DMS79 treated with DMSO at 0.1 percent for 48 hours (cell line): ENCODE data around the gene SRPK2.

Source experiments
- DNase-seq: peaks from one replicate; lab custom pipeline; 2025; lab: John Stamatoyannopoulos, UW

Gene SRPK2

DNA sequence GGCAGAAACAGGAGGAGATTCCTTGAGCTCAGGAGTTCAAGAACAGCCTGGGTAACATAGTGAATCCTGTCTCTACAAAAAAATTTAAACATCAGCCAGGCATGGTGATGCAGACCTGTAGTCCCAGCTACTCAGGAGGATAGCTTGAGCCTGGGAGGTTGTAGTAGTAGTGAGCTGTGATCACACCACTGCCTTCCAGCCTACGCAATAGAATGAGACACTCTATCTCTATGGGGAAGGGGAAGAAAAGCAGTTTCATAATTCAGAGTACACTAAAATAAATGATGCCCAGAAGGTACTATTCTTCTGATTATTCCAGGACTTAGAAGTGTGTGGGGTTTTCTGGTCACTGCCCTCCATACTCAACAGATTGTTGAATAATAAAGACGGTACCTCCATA is 197.4 kb downstream of the SRPK2 start:
- no peak for DNase-seq

DNA sequence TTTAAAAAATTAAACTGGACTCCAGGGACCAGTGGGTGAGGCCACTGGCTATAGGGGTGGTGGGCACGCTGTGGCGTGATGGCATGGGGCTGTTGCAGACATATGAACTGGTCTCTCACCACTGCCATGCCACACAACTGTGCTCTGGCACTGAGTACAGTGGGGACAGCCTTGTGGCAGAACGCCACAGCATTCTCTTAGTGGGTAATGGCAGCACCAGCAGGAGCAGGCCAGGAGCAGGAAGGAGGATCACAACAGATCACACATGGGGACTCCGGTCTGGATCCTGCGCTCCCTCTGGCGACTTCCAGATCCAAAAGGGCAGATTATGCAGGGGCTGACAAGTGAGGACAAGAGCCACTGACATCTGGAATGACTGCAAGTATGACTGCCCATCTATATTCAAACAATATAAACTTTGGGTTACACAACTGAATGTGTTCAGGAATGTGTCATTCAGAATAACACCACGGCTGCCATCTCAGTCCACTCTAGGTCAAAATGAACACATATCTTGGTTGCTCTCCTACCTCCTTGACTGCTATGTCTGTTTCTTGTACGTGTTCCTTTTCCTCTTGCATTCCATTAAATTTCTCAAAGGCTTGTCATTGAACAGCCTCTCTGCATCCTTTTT is 198.7 kb downstream of the SRPK2 start:
- DNase-seq: no peak

DNA sequence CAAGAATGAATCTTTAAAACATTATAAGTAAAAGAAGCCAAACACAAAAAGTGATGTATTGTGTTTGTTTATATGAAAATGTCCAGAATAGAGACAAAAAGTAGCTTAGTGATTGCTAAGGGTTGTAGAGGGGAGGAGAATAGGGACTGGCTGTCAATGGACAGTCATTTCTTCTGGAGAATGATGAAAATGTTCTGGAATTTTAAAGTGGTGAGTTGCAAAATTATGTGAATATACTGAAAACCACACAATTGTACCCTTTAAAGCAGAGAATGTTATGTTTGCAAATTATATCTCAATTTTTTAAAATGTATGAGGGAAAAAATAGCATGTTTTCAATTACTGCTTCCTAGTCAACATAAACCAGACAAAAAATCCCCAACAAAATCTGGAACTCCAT is 200.5 kb downstream of the SRPK2 start:
- DNase-seq: no peak

DNA sequence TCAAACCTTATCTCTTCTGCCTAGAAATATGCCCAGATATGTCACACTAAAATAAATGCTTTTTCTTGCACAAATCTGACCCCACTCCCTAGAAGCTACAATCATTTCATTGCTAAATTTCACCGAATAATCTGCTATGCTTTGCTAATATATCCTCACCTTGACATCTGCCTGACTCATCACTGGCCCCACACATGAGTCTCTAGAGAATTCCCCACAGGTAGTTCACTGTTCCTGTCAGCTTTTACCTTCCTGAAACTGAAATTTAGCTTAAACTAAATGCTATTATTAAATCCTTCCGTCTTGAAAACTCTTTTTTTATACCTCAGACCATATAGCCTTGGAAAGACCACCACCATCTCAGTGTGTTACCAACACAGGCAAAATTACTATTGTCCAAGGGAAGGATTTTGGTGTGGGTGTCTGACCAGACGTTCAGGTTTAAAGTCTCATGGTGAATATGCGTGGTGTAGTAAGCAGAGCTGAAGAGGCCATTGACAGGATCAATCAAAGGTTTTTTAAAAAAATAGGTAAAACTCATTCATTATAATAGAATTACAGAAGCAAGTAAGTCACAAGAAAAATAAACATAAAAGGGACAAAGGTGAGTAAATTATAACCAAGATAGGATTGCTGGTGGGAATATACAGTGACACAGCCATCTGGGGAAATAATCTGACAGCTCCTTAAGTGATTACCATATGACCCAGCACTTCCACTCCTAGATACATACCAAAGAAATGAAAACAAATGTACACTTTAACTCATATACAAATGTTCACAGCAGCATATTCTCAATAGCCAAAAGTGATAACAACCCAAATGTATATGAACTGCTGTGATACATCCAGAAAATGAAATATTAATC is 201.2 kb downstream of the SRPK2 start:
- no peak for DNase-seq

DNA sequence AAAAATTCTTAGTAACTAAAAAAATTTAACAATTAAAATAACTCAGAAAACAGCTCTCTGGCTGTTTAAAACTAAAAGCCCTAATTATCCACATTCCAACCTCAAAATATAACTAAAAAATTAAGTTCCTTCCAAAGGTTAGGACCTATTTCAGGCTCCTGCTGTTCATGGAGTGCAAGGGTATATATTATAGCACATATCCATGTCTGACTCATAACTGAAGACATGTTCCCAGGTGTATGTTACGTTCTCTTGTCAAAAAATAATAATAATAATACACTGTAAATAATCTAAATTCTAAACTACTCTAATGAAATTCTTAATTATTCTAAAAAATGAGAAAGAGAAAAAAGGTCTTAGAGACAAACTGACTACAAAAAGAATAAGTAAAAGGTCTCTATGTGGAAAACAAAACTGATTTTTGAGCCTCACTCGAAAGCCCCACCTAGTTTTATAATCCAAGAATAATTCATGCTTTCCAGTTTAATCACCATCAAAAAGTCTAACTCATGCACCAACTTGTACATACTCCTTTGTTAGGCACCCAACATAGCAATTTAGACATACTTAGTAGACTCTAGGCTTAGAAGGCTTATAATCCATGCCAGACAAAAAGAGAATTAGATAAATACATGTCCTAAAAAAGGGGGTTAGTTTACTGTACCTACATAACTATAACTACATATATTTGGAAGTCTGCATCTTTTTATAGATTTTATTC is 203.3 kb downstream of the SRPK2 start:
- no peak for DNase-seq

DNA sequence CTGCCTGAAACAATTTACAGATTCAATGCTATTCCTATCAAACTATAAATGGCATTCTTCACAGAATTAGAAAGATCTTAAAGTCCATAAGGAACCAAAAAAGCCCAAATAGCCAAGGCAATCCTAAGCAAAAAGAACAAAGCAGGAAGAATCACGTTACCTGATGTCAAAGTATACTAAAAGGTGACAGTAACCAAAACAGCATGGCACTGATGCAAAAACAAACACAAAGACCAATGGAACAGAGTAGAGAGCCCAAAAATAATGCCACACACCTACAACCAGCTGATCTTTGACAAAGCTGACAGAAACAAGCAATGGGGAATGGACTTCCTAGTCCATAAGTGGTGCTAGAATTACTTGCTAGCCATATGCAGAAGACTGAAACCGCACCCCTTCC is 208.7 kb downstream of the SRPK2 start:
- DNase-seq: no peak

DNA sequence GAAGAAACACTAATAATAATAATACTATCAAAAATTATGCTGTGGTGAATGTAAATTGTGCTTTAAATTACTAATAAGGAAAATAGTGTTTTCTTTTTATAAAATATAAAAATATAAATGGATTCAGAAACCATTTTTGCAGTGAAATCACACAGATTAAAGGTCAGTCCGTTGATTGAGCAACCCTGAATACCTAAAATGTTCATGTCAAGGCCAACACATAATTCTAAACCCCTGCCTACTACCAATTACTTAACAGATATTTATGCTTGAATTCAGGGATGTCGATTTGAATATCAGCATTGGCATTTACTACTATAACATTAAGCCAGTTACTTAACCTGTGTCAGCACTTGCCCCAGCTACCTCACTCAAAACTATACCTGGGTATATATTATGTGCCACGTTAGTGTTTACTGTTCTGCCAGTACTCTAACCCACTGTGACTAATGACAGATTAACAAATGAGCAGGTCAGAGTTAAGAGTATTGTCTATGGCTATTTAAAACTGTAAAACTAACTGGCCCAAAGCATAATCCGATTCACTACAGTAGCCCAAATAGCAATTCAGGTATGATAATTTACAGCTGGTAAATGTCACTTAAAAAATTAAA is 209.7 kb downstream of the SRPK2 start:
- no peak for DNase-seq

DNA sequence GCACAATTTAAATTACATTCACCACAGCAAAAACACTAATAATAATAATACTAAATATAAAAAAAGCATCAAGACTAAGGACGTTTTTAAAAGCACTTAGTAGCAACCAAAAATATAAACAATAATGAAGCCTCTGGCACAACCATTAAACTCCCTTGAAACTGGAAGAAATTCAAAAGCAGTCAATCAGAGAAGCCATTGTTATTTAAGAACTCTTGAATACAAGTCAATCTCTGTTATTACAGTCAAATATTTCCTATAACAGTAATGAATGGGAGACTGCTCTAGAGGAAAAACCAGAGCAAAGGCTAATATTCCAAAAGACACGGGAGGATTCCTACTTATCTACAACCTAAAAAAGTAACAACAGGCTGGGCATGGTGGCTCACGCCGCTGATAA is 210.5 kb downstream of the SRPK2 start:
- DNase-seq: no peak

DNA sequence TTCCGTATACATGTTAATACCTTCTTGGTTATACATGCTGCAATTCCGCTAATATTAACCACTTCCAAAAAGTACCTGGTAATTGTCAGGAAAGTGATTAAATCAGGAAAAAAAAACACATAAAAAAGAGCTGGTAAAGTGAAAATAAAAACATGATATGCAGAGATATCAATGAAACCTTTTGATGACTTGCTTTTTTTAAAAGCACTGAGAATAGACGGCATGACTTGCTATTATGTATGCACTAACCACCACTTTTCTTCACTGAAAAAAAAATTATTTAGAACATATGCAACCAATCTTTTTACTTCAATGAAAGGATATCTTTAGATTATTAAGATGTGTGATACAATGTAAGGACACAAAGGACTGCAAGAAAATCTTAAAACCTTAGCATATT is 211.7 kb downstream of the SRPK2 start:
- DNase-seq: no peak

DNA sequence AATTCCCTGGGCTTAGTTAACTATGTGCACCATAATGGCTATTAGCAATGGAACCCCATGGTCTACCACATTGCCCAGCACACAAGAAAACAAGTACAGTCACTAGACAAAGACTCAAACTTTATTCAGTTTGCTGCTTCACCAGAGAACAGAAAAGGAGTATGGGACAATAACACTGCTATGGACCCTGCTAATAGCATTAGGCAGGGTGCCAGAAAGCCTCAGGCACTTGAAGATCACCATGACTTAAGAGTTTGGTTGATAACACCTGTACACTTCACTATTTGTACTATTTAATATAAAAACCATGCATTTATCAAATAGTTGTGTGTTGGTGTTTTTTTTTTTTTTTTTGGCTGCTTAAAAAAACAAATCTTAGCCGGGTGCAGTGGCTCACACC is 215.1 kb downstream of the SRPK2 start:
- DNase-seq: peak; percentile 13

DNA sequence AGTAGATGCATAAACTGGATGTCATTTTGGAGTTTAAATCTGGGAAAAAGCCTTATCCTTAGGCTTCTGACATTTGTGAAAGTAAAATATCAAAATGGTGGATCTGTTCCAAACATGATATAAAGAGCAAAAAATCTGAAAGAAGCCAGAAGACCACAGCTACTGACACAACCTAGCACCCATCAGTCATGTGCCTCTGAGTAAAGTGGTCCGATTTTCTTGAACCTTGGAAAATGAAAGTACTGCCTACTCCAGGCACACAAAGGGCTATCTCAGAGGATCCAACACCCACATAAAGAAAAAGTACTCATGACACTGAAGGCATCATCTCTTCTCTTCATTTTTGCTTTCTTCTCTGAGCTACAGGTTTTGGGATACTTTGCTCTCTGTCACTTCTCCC is 224.0 kb downstream of the SRPK2 start:
- no peak for DNase-seq

DNA sequence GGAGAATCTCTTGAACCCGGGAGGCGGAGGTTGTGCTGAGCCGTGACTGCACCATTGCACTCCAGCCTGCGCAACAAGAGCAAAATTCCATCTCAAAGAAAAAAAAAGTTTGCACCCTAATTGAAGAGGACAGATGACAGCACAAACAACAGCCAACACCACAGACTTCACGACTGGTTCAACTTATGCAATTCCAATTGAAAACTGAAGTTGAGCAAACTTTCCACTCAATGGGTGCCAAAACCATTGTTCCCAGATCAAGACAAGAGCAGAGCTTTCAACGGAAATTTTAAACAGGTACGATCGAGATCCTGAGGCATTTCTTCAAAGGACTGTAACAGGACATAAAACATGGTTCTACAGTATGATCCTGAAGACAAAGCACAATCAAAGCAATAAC is 225.0 kb downstream of the SRPK2 start:
- DNase-seq: no peak

DNA sequence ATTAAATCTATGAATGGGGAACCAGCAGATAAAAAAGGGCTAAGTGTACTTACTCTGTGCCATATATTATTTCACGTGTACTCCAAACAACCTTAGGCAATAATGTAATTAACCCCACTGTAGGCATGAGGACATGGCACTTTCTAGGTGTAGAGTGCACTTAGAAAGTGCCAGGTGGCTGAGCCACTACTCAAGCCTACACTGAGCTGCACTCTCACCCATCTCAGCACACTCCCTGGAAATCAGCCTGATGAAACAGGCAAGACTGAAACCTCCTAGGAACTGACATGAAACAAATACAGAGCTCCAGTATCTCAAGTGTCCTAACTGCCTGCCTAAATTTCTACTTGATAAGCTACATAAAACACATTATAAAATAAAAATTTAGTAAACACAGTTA is 227.4 kb downstream of the SRPK2 start:
- no peak for DNase-seq

DNA sequence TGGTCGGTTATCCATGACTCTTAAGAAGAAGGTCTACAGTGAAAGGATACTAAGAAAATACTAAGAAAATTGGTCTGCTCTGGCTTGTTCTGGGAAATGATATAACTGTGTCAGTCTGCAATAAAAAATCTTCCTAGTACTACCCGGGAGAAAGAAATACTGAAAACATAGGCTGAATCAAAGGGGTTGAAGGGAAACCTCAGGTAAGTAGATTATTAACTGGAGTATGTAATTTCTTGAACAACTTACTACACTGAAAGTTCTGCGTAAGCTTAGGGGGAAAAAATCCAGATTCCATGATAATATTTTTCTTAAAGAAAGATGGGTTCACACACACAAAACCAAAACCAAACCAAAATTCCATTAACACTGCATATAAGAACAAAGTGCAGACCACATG is 231.4 kb downstream of the SRPK2 start:
- DNase-seq: no peak

DNA sequence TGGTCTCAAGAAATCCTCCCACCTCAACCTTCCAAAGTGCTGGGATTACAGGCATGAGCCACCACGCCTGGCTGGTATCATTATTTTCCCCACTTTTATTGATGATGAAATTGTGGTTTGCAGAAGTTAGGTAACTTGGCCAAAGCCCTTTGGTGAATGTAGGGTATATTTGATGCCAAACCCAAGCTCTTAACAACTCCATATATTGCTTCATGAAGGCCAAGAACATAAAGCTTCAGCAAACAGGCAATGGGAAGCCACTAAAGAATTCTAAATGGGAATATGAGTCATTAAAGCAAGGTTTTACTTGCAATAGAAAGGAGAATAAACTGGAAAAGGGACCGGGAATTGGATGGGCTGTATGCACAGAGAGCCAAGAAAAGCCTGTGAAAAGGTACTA is 232.0 kb downstream of the SRPK2 start:
- no peak for DNase-seq

DNA sequence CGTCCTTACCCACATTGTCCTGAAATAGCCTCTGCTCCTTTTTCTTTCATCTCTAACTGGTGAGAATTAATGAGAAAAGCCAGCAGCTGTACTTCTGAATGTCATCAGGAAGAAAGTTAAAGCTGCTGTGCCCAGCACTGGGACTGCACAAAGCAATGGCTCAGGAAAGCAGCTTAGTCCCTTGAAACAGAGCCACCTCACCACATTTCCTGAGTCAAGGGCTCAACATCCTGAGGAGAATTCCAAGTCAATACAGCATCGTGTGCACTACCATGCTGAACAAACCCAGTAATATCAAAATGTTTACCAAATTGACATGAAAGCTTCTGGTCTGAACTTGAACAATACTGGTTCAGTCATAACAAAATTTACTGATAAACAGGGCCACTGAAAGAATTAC is 234.6 kb downstream of the SRPK2 start:
- no peak for DNase-seq

DNA sequence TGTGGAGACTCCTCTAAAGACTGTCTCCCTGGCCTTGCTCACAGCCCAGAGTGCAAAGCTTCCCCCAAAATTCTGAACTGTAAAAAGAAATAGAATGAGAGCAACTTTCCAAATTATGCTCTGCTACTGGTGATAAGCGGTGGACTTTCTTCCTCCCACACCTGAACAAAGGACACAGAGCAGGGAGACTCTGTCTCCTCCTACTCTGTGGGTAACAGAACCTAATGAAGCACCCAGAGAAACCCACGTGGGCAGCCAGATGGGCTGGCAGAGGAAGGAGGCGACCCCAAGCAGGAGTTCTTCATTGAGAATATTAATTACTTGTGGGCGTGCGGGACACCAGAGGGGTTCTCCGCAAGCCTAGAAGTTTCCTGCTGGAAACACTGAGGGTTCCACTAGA is 235.2 kb downstream of the SRPK2 start:
- DNase-seq: no peak

DNA sequence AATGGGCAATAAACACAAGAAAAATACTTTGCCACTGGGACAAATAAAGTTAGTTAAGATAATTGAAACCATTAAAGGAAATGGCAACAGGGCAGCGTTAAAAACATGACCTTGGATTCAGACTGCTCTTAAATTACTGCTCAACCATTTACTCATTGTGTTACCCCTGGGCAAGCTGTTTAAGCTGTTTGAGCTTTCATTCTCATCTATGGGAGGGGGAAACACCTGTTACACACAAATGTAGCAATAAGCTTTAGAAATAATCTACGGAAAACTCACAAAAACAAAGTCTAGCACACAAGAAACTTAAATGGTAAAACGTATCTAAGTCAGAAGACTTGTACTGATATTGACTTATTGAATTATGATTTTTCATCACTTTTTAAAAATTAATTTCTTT is 237.6 kb downstream of the SRPK2 start:
- DNase-seq: no peak

DNA sequence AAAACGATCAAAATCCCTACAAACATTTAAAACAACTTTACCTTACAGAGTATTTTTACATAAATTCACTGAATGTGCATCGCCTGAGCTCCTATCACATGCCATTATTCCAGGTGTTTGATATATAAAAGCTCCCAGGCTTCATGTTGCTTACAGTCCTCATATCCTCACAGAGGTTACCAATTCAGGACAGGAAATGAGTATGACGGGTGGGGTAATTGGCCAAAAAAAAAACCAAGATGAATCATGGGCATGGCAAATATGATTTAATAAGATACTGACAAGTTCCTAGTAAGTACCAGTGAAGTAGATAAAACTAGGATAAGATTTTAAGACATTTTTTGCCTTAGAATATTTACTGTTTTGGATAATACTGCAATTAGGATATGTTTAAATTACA is 238.9 kb downstream of the SRPK2 start:
- DNase-seq: no peak

DNA sequence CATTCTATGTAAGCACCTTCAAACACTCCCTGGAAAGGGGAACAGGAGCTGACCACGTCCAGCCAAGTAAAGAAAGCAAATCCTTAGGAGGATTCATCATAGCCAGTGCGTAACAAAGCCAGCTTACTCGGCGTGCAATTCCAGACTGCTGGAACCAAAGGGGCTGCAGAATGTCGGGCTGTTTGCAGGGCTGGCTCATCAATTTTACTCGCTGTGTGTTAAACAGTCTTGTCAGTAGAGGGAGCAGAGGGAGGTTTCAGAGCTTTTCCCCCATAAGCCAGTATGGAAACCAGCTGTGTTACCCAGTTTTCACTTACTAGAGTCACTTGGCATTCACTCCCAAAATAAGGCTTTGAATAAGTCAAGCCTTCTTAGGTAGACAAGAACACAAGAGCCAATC is 247.7 kb downstream of the SRPK2 start:
- DNase-seq: no peak

DNA sequence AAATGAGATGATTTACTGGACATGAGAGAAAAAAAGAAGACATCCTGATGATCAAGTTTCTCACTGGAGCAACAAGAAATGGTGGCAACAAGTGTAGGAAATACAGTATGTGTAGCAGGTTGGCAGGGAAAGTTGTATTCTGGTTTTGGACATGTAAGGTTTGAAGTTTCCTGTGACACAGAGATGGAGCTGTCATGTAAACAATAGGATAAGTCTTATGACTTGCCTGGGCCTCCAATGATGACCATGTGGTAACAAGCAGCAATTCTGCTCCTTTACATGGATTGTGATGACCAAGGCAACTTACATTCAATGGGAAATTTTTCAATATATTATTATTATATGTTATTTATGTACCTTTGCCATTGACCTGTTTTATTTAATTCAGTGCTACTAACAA is 249.3 kb downstream of the SRPK2 start:
- DNase-seq: no peak

DNA sequence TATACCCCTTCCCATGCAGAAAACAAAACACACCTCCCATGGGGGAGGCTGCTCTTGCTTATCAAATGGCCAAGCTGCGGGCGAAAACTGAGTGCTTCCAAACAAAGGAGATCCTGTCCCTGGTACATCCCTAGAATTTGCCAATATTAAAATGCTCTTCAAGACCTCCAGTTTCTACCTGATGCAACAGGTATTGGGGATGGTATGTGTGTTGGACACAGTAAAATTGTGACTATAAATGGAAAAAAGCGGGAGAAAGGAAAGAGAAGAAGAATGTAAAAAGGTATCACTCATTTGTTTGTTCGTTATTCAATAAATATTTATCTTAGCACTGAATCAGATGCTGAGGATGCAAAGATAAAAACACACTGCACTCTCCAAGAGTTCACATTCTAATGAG is 250.8 kb downstream of the SRPK2 start:
- DNase-seq: no peak

DNA sequence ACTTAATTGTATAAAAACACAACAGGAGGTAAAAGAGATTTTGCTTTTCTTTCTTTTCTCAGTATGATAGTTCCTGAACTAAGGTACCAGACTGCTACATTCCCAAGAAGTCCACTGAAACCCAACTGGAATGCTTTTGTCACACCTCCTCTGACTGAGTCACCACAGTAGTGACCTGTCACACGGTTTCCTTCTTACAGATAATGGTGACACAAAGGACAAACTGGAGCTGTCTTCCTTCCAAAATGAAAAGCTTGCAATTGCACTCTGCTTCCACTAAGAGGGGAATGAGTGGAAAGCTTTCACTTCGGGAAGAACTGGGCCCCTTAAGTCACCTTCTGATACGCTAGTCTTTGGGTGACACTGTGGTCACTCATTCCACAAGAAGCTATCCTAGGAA is 252.5 kb downstream of the SRPK2 start:
- DNase-seq: no peak
